Inflammatory macrophage (primary cell): ENCODE measurements around the gene STK11.
"Not testable (repeated sequence)": the region's sequence is repeated elsewhere in the genome, so short reads cannot be mapped to it uniquely, and the experiment has no call there.

Experiments
- DNase-seq, 2 donors: peaks; one replicate each; pipeline ENCODE4 v3.0.0-alpha.2; 2020 to 2022

Gene STK11

GRCh38 chr19:1238369-1239303 lies 33.1 kb downstream of the STK11 start:
- no peak for DNase-seq

DNA sequence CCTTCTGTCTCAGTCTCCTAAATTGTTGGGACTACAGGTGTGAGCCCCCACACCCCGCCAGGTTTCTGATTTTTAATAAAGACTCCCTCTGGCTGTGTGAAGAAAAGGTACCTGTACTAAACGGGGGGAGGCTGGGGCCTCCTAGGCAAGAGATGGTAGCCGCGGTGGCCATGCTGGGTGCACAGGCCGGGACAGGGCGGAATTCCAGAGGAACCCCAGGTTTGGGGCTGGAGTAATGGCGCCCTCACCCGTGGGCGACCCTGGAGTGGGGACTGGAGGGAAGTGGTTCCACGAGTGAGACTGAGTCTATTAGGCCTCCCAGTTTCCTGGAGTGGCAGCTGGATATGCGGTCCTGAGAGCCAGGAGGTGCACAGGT lies 33.8 kb downstream of the STK11 start:
- DNase-seq, result peak in 1 of 2 donors; percentile 24

- DNase-seq, result peak; percentile 90 to 97
Measured at GRCh38 chr19:1239796-1240737, 34.5 kb downstream of the STK11 start.

DNA sequence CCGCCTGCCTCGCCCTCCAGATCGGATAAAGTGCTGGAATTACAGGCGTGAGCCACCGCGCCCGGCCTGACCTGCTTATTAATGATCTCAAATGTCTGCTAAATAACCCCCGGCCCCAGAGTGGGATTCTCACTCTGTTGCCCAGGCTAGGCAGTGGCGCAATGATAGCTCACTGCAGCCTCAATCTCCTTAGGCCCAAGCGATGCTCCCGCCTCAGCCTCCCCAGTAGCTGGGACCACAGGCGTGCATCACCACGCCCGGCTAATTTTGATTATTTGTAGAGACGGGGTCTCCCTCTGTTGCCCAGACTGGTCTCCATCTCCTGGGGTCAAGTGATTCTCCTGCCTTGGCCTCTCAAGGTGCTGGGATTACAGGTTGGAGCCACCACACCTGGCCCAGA lies 35.3 kb downstream of the STK11 start:
- DNase-seq, result no peak

- DNase-seq, result peak; percentile 95 to 96
Measured at GRCh38 chr19:1241417-1242095, 36.0 kb downstream of the STK11 start, which contains the start of gene ATP5F1D. Gene ATP5F1D, plus strand, starts transcription at chr19:1241751. Its CDS starts 100 bp downstream, at chr19:1241851.

DNA sequence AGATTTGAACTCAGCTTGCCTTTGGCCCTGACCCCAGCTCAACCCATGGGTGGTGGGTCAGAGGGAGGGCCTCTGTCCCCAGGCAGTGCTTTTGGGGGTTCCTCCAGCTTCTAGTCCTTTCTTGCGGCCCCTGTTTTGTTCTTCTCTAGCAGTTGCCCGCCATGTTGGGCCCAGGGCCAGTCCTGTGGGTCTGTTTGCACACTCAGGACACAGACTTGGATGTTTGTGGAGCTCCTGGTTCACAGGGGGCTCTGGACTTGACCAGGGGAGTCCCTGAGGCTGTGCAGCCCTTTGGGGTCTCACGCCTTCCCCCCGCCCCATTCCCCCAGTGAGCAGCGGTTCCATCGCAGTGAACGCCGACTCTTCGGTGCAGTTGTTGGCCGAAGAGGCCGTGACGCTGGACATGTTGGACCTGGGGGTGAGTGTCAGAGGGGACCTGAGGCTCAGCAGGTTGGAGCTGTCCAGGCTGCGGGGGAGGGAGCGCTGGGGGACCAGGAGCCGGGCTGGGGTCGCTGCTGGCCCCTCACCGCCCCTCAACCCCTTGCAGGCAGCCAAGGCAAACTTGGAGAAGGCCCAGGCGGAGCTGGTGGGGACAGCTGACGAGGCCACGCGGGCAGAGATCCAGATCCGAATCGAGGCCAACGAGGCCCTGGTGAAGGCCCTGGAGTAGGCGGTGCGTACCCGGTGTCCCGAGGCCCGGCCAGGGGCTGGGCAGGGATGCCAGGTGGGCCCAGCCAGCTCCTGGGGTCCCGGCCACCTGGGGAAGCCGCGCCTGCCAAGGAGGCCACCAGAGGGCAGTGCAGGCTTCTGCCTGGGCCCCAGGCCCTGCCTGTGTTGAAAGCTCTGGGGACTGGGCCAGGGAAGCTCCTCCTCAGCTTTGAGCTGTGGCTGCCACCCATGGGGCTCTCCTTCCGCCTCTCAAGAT lies 38.5 kb downstream of the STK11 start:
- DNase-seq, result peak; percentile 78 to 85

DNA sequence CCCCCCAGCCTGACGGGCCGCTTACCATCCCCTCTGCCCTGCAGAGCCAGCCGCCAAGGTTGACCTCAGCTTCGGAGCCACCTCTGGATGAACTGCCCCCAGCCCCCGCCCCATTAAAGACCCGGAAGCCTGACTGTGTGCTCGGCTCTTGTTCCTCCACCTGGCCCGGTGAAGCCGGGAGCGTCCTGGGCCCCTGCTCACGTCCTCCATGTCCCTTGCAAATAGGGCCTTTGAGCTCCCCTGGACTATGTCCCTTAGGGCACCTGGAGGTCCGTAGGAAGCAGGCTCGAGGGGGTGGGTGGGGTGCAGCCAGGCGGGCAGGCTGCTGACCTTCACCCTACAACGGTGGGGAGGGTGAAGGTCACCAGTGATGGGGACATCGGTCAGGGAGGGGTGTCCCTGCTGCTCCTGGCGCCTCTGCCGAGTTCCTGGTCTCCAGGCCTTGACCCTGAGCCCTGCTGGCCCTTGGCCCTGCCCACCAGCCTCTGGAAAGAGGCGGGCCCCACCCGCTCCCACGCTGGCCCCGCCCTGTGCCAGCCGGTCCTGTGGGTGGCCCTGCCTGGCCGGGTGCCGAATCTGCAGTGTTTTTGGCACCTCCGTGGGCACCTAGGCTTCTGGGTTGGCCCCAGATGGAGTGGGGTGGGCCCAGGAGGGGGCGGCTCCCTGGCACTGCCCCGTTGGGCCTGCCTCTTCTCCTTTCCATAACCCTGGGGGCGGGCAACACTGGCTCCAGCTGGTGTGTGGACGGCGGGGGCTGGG lies 39.3 kb downstream of the STK11 start:
- DNase-seq, result peak; percentile 83 to 87

- DNase-seq, result peak in 1 of 2 donors; percentile 46
Measured at GRCh38 chr19:1245494-1246264, 40.1 kb downstream of the STK11 start.

DNA sequence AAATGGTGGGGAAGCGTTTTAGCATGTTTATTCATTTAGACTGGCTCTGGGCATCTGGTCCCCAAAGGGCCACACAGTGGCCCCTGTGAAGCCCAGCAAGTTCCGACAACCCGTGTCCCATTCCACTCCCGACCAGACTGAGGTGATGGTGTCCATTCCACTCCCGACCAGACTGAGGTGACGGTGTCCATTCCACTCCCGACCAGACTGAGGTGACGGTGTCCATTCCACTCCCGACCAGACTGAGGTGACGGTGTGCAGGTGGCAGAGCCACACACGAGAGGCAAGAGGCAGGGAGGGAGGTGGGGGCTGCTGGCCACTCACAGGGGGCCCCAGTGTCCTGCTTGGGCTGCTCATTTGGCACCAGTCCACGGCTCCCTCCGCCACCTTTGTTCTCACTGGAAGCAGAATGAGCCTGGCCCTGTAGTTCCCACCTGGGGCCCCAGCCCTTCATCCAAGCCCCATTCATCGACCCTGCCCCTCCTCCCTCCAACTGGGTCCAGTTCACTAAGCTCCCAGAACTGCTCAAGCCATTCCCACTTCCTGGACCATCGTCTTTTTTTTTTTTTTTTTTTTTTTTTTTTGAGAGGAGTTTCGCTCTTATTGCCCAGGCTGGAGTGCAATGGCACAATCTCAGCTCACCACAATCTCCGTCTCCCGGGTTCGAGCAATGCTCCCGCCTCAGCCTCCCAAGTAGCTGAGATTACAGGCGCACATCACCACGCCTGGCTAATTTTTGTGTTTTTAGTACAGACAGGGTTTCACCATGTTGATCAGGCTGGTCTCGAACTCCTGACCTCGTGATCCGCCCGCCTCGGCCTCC lies 40.9 kb downstream of the STK11 start:
- not testable (repeated sequence) for DNase-seq

- DNase-seq, result no peak
Measured at GRCh38 chr19:1247748-1248138, 42.2 kb downstream of the STK11 start.

- DNase-seq, result peak; percentile 82 to 91
Measured at GRCh38 chr19:1248139-1248785, 42.7 kb downstream of the STK11 start, which contains the start of gene MIDN. Gene MIDN, plus strand, starts transcription at chr19:1248583. Its CDS starts 1,714 bp downstream, at chr19:1250297.

DNA sequence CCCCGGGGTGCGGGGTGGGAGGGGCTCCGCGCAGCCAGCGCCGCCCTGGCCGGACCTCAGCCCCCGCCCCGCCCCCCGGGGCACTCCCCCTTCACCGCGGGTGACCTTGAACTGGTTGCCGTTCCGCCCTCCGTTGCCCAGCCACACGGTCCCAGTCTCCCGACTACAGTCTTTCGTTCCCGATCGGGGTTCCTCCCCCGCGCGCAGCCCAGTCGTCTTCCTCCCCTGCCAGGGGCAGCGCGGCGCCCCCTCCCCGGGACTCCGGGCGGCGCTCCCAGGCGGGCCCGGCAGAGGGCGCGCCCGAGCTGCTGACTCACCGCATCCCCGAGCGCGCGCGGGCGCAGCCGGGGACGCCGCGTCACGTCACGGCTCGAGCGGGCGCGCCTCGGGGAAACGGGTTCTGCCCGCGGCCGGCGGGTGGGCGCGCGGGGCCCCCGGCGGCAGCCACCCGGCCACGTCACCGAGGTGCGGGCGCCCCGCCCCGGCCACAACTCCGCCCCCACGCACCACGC lies 43.3 kb downstream of the STK11 start:
- DNase-seq, result peak; percentile 75 to 87

DNA sequence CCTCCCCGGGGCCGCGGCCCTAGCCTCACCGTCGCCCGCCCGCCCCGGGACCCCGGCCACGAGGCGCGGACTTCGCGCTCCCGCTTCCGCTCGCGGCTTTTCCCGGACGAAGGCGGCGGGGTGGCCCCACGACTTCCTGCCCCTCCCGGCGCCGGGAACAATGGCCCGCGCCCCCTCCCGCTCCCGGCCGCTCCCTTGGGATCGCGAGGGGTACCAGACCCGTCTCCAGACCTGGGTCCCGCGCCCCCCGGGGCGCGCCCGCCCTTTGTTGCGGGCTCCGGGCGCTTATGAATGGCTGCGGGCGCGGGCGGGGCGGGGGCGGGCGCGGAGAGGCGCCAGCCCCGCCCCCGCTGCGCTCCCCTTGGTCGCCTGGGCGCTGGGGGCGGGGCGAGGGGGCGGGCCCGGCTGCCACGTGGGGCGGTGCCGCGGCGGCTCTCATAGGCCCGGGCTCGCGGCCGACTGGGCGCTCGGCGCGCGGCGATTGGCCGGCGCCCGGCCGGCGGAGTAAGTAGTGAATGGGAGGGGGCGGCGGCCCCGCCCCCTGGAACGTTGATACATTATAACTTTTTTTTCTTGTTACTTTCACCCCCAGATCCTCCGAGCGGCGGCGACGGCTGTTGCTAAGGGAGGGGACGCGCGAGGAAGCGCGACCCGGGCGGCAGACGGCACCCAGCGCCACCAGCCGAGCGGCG lies 43.9 kb downstream of the STK11 start:
- peak; percentile 96 to 98 for DNase-seq

- DNase-seq, result no peak
Measured at GRCh38 chr19:1249990-1250436, 44.4 kb downstream of the STK11 start.

GRCh38 chr19:1250437-1251260 lies 45.1 kb downstream of the STK11 start:
- peak in 1 of 2 donors; percentile 36 for DNase-seq
